ENCODE results near the gene SRRM4.

DNA sequence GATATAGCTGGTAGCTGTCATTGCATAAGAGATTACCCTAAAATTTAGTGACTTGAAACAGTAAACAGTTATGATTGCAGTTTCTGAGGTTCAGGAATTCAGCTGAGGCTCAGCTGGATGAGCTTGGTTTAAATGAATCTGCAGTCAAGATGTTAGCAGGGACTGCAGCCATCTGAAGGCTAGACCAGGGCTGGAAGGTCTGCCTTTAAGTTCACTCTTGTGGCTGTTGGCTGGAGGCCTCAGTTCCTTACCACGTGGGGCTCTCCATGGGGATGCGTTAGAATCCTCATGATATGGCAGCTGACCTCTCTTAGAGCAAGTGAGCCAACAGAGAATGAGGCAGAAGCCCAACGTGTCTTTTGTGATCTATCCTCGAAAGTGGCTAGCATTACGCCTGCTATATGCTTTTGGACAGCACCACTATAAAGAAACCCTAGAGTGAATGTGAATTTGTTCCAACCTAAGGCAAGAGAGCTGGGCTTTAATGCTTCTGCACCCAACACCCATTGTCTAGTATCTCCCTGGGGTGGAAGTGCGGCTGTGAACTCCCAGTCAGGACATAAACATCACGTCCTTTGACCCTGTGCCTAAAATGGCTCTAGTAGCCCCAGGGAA, 223.4 kb downstream of the SRRM4 start:
- TF ChIP-seq, protein P1, sequence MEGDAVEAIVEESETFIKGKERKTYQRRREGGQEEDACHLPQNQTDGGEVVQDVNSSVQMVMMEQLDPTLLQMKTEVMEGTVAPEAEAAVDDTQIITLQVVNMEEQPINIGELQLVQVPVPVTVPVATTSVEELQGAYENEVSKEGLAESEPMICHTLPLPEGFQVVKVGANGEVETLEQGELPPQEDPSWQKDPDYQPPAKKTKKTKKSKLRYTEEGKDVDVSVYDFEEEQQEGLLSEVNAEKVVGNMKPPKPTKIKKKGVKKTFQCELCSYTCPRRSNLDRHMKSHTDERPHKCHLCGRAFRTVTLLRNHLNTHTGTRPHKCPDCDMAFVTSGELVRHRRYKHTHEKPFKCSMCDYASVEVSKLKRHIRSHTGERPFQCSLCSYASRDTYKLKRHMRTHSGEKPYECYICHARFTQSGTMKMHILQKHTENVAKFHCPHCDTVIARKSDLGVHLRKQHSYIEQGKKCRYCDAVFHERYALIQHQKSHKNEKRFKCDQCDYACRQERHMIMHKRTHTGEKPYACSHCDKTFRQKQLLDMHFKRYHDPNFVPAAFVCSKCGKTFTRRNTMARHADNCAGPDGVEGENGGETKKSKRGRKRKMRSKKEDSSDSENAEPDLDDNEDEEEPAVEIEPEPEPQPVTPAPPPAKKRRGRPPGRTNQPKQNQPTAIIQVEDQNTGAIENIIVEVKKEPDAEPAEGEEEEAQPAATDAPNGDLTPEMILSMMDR (conservative IDR thresholded peaks at IDR 0.05 in 1 of 2, IDR thresholded peaks at IDR 0.05 in 1 of 2; ENCODE audit: low read depth in 1 of 2, low read length in 2 of 2): no peak
- no peak for TF ChIP-seq EZH2 (IDR thresholded peaks at IDR 0.05; ENCODE audit: low read length, missing control alignments)
